GM23248 (cell line): ENCODE data around the gene KRTAP19-7. TPM values are rescaled to one million over a fixed set of nuclear protein-coding genes. Genes with fewer than 3 reads are reported as not detected.

ENCODE experiments used
- DNase-seq: peaks from one replicate; pipeline ENCODE4 v3.0.0-alpha.2; 2015
- H2AFZ ChIP-seq: fragments of 200-600 bp; sonication (generic); 2 replicates; pipeline ENCODE4 v1.6.1; 2016; ENCODE audit warnings: antibody characterized with exemption
- H3F3A ChIP-seq: fragments of 200-600 bp; sonication (generic); 2 replicates; pipeline ENCODE4 v1.6.1; 2016; ENCODE audit warnings: mild to moderate bottlenecking, antibody characterized with exemption, mixed run types; ENCODE audit not compliant: insufficient read depth
- H3K27ac ChIP-seq: fragments of 200-600 bp; sonication (generic); 2 replicates; pipeline ENCODE4 v1.5.1; 2016; ENCODE audit warnings: mild to moderate bottlenecking
- H3K27me3 ChIP-seq: fragments of 200-600 bp; sonication (generic); replicated peaks from 2 replicates; pipeline ENCODE4 v1.6.1; 2016; ENCODE audit warnings: mild to moderate bottlenecking; ENCODE audit not compliant: insufficient read depth
- H3K36me3 ChIP-seq: fragments of 200-600 bp; sonication (generic); 2 replicates; pipeline ENCODE4 v1.6.1; 2016; ENCODE audit warnings: low read depth, mild to moderate bottlenecking
- H3K4me1 ChIP-seq: fragments of 200-600 bp; sonication (generic); 2 replicates; pipeline ENCODE4 v1.6.1; 2016; ENCODE audit warnings: mild to moderate bottlenecking; ENCODE audit not compliant: insufficient read depth
- H3K4me2 ChIP-seq: fragments of 200-600 bp; sonication (generic); one replicate; pipeline ENCODE4 v1.6.1; 2016; ENCODE audit warnings: mild to moderate bottlenecking; ENCODE audit not compliant: unreplicated experiment
- H3K4me3 ChIP-seq: fragments of 200-600 bp; sonication (generic); 2 replicates; pipeline ENCODE4 v1.5.1; 2016; ENCODE audit warnings: mild to moderate bottlenecking
- H3K79me2 ChIP-seq: fragments of 200-600 bp; sonication (generic); 2 replicates; pipeline ENCODE4 v1.6.1; 2016; ENCODE audit warnings: mild to moderate bottlenecking; ENCODE audit not compliant: insufficient read depth
- H3K9ac ChIP-seq: fragments of 200-600 bp; sonication (generic); 2 replicates; pipeline ENCODE4 v1.6.1; 2016; ENCODE audit warnings: mild to moderate bottlenecking
- H3K9me2 ChIP-seq: fragments of 200-600 bp; sonication (generic); 2 replicates; pipeline ENCODE4 v1.6.1; 2016; ENCODE audit warnings: mixed run types, mild to moderate bottlenecking, moderate library complexity; ENCODE audit not compliant: insufficient read depth
- H3K9me3 ChIP-seq: fragments of 200-600 bp; sonication (generic); one replicate; pipeline ENCODE4 v1.6.1; 2017; ENCODE audit warnings: low read depth
- H4K20me1 ChIP-seq: fragments of 200-600 bp; sonication (generic); 2 replicates; pipeline ENCODE4 v1.6.0; 2016; ENCODE audit not compliant: insufficient read depth
- EZH2 ChIP-seq: fragments of 200-600 bp; sonication (generic); IDR thresholded peaks from 2 replicates; pipeline ENCODE4 v1.6.1; 2018; ENCODE audit warnings: antibody characterized with exemption, mild to moderate bottlenecking; ENCODE audit not compliant: insufficient read depth, poor library complexity, severe bottlenecking
- EZH2phosphoT487 ChIP-seq: fragments of 200-600 bp; sonication (generic); IDR thresholded peaks from 2 replicates; pipeline ENCODE4 v1.6.1; 2018; ENCODE audit warnings: antibody characterized with exemption, moderate library complexity, mild to moderate bottlenecking, low read depth; ENCODE audit not compliant: insufficient read depth
- WGBS, 2 experiments: methylation state at CpG; one replicate each; pipeline ENCODE4 v1.1.6; 2015 to 2017; ENCODE audit warnings: low lambda C conversion rate in 2 of 2, low coverage in 1 of 2; ENCODE audit errors: missing lambda C conversion rate in 2 of 2; 5-methylcytosine and 5-hydroxymethylcytosine counted together
- in situ Hi-C: fragments of 300-500 bp; cut with MboI; formaldehyde crosslinking; loops from 2 replicates; pipeline ENCODE4 v1.15.0; 2020
- polyA plus RNA-seq: library from polyadenylated mRNA; unstranded; fragments of >200 nt; fragmentation: Nextera tagmentation; extraction: Ambion mirVana; gene quantifications from 2 replicates; pipeline ENCODE4 v1.2.1, GENCODE V29; 2016
- total RNA-seq: library from RNA; depleted of rRNA; stranded (reverse); fragments of >200 nt; shearing (Covaris generic); gene quantifications from 2 replicates; pipeline ENCODE4 v1.2.3, GENCODE V29; 2014

The KRTAP19-7 gene
- total and polyA plus RNA-seq, 2 experiments from 2014 or later: not detected

- TF ChIP-seq EZH2phosphoT487 (no peak), EZH2 (no peak)
- DNase-seq: no peak
- H3K79me2 ChIP-seq: no peaks in the 10 kb centered on the region
- H3K4me3 ChIP-seq: no peak within 1 kb of the TSS
- no peaks in the 10 kb centered on the region for H4K20me1 ChIP-seq
- H3K9me3 ChIP-seq: no peaks in the 10 kb centered on the region
- no peaks in the 10 kb centered on the region for H3K4me1 ChIP-seq
- H3F3A ChIP-seq: no peaks in the 10 kb centered on the region
- 40 to 43% methylated on average over 4 of the region's 4 CpGs for WGBS, 2 experiments
- H2AFZ ChIP-seq: no peak within 1 kb of the TSS
- in situ Hi-C loops: no loop called here
- no peak within 1 kb of the TSS for H3K27ac ChIP-seq
- H3K27me3 ChIP-seq: no peaks in the 10 kb centered on the region
- no peak within 1 kb of the TSS for H3K9ac ChIP-seq
- no peaks in the 10 kb centered on the region for H3K9me2 ChIP-seq
- H3K4me2 ChIP-seq: no peak within 1 kb of the TSS
- H3K36me3 ChIP-seq: no peaks in the 10 kb centered on the region
Observed at GRCh38 chr21:30592140-30592539, 31.0 kb upstream of the KRTAP19-7 start, which contains the start of gene KRTAP6-3. KRTAP6-3 (plus strand) TSS chr21:30592440; CDS start chr21:30592446, 6 bp downstream.

- Histone ChIP-seq H3F3A (no peaks in the 10 kb centered on the region), H3K79me2 (no peaks in the 10 kb centered on the region), H3K9me2 (no peaks in the 10 kb centered on the region), H3K9ac (no peak within 1 kb of the TSS), H3K27ac (no peak within 1 kb of the TSS), H2AFZ (no peak within 1 kb of the TSS), H4K20me1 (no peaks in the 10 kb centered on the region), H3K36me3 (no peaks in the 10 kb centered on the region), H3K4me2 (no peak within 1 kb of the TSS), H3K4me1 (no peaks in the 10 kb centered on the region), H3K4me3 (no peak within 1 kb of the TSS), H3K9me3 (no peaks in the 10 kb centered on the region), H3K27me3 (no peaks in the 10 kb centered on the region)
- TF ChIP-seq EZH2: no peak
- no peak for TF ChIP-seq EZH2phosphoT487
- in situ Hi-C loops: no loop called here
- DNase-seq: no peak
Observed at GRCh38 chr21:30590297-30590696, 29.2 kb upstream of the KRTAP19-7 start, which contains the start of gene KRTAP22-2. KRTAP22-2 (minus strand) TSS chr21:30590397.

GRCh38 chr21:30582870-30583269, 21.8 kb upstream of the KRTAP19-7 start:
- Histone ChIP-seq H3K9me3 (no peaks in the 10 kb centered on the region), H3K4me1 (no peaks in the 10 kb centered on the region), H3K4me3 (no peak overlapping the region), H3K9ac (no peak overlapping the region), H3K36me3 (no peaks in the 10 kb centered on the region), H3K27ac (no peak overlapping the region), H3K27me3 (no peaks in the 10 kb centered on the region), H3F3A (no peaks in the 10 kb centered on the region), H3K9me2 (no peaks in the 10 kb centered on the region), H3K79me2 (no peaks in the 10 kb centered on the region), H3K4me2 (no peak overlapping the region), H4K20me1 (no peaks in the 10 kb centered on the region), H2AFZ (no peak overlapping the region)
- TF ChIP-seq EZH2 (no peak), EZH2phosphoT487 (no peak)
- WGBS, 2 experiments: 6 to 24% methylated on average over 1 of the region's 1 CpG
- in situ Hi-C loops: no loop called here
- DNase-seq: no peak

- 16 to 19% methylated on average over 3 of the region's 3 CpGs for WGBS, 2 experiments
- no peak overlapping the region for H3K9ac ChIP-seq
- no peak for DNase-seq
- no peaks in the 10 kb centered on the region for H3F3A ChIP-seq
- H3K9me2 ChIP-seq: no peaks in the 10 kb centered on the region
- in situ Hi-C loops: no loop called here
- no peaks in the 10 kb centered on the region for H3K79me2 ChIP-seq
- H3K9me3 ChIP-seq: no peaks in the 10 kb centered on the region
- H3K4me3 ChIP-seq: no peak overlapping the region
- no peak overlapping the region for H3K4me2 ChIP-seq
- H3K27me3 ChIP-seq: no peaks in the 10 kb centered on the region
- no peaks in the 10 kb centered on the region for H3K36me3 ChIP-seq
- H4K20me1 ChIP-seq: no peaks in the 10 kb centered on the region
- H3K27ac ChIP-seq: no peak overlapping the region
- H3K4me1 ChIP-seq: no peaks in the 10 kb centered on the region
- TF ChIP-seq EZH2phosphoT487 (no peak), EZH2 (no peak)
- no peak overlapping the region for H2AFZ ChIP-seq
Observed at GRCh38 chr21:30580132-30580531, 19.0 kb upstream of the KRTAP19-7 start.

- Histone ChIP-seq H3K27ac (no peak overlapping the region), H2AFZ (no peak overlapping the region), H3K4me2 (no peak overlapping the region), H3K9me3 (no peaks in the 10 kb centered on the region), H4K20me1 (no peaks in the 10 kb centered on the region), H3K4me3 (no peak overlapping the region), H3K9me2 (no peaks in the 10 kb centered on the region), H3K36me3 (no peaks in the 10 kb centered on the region), H3K4me1 (no peaks in the 10 kb centered on the region), H3K9ac (no peak overlapping the region), H3K79me2 (no peaks in the 10 kb centered on the region), H3K27me3 (no peaks in the 10 kb centered on the region), H3F3A (no peaks in the 10 kb centered on the region)
- no peak for DNase-seq
- in situ Hi-C loops: no loop called here
- 3% methylated on average over 1 of the region's 1 CpG for WGBS, 2 experiments
- TF ChIP-seq EZH2 (no peak), EZH2phosphoT487 (no peak)
Observed at GRCh38 chr21:30579346-30579745, 18.2 kb upstream of the KRTAP19-7 start.
